Stimulated activated CD4-positive, alpha-beta T cell treated with anti-CD3 and anti-CD28 coated beads, Interleukin-1b, Interleukin-23, amount 100 ng/mL, for 4 hours (primary cell): ENCODE data around the gene CABP1.

Source experiments
- DNase-seq, 2 donors: peaks; one replicate each; pipeline ENCODE4 v3.0.0-alpha.2; 2020; ENCODE audit warnings: low read depth in 2 of 2

The CABP1 gene

DNA sequence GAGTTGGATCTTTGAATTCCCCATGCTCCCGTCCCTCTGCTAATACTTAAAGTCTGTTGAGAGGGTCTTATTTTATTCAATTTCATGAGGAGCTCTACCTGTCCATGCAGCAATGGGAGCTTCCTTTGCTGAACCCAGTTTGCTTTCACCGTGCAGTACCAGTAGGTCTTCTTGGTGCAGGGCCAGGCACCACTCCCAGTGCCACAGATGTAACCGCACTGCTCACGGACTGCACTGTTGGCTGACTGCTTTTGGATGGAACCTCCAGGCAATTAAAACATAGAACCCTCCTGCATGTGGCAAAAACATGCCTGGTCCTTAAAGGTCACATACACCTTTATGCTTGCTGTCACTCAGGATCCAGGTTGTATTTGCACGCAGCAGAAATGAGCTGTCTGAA is 9.3 kb upstream of the CABP1 start:
- DNase-seq, result no peak

DNA sequence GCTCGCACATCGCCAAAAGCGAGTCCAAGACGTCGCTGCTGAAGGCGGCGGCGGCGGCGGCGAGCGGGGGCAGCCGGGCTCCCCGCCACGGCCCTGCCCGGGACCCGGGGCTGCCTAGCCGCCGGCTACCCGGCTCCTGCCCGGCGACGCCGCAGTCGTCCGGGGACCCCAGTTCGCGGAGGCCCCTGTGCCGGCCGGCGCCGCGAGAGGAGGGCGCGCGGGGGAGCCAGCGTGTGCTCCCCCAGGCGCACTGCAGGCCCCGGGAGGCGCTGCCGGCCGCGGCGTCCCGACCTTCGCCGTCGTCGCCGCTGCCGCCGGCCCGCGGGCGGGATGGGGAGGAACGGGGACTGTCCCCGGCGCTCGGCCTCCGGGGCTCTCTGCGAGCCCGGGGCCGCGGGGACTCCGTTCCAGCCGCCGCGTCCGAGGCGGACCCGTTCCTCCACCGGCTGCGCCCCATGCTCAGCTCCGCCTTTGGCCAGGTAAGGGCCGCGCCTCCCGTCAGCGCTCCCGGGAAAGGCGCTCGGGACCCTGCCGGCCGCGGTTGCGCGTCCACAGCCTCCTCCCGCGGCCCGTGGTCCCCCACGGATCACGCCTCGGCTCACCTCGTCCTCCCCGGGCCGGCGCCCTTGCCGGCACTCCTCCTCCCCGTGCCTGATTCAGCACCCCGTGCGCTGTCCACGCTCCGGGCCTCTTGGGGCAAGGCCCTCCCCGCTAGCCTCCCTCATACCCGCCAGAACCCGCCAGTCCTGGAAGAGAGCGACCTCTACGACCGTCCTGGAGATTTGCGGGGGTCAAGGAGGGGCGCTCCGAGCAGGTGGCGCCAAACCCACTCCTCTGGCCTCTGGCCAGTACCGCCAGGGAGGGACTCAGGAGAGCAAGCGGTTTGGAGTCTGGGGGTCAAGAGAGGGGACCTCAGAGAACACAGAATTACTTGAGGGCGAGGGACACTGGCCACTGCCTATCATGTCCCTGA is 721 bp downstream of the CABP1 start:
- peak in 1 of 2 donors; percentile 40 for DNase-seq

DNA sequence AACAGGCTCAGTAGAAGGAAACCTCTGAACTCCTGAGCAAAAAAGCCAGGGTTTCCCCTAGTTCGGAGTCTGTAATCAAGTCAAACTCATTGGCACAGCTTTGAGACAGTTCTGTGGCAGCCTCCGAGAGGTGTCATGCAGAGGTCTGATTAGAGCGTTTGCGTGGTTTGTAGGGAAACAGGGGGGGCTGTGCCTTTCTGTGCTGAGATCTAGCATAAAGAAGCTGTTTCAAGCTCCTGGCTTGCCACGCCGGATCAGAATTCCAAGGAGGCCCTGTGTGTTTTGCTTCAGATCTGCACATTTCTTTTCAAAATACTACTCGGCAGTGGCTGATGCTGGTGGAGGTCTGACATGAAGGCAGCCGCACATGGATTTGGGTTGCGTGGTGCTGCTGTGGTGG is 1.7 kb downstream of the CABP1 start:
- DNase-seq, result no peak

DNA sequence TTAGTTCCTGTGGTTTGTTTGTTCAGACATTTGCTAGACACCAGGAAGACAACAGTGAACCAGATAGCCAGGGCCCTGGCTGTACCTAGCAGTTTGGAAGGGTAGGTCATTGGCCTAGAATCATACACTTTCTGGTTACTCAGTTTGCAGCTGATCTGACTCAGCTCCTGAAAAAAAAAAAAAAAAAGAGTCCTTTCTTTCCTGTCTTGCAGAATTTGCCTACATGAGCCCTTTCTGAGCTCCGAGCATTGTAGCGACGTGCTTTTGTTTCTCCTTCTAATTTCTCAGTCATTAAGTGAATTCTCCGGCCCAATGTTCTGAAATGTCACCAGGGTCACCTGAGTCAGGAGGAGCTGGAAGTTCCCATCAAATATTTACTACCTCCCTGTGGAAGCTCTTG is 2.4 kb downstream of the CABP1 start:
- DNase-seq, result no peak

DNA sequence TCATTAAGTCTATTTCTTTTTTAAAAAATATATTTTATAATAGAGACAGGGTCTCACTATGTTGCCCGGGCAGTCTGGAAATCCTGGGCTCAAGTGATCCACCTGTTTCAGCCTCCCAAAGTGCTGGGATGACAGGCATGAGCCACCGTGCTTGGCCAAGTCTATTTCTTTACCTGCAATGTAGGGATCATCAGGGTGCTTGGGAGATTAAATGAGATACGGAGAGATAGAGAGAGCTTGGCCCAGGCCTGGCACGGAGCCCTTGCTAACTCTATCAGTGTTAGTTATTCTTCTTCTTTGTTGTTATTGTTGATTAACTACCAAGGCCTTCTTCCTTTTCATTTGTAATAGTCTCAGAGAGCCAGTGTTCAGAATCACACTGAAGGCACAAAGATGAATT is 3.1 kb downstream of the CABP1 start:
- no peak for DNase-seq

DNA sequence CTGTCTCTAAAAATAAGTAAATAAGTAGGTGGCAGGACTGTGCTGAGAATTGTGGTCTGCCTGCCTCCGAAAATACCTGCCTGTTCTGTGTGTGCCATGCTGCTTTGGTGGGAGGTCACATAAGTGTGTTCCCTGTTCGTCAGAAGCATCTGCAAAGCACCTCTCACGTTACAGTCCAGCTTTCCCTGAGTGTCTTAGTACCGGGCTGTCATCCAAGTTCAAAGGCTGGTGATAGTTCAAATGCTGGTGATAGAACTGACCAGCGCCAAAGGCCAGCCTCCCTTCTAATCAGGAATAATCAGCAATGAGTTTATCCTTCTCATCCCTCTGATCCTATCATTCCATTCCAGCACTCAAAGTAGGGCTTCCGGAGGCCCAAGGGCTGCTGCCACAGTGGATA is 5.6 kb downstream of the CABP1 start:
- DNase-seq, result no peak

DNA sequence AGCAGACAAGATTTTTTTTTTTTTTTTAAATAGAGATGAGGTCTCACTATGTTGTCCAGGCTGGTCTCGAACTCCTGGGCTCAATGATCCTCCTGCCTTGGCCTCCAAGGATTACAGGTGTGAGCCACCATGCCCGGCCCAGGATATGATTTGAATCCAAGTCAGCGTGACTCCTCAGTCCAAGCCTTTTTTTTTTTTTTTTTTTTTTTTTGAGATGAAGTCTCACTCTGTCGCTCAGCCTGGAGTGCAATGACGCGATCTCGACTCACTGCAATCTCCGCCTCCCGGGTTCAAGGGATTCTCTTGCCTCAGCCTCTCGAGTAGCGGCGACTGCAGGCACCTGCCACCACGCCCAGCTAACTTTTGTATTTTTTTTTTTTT is 6.9 kb downstream of the CABP1 start:
- DNase-seq, result no peak

DNA sequence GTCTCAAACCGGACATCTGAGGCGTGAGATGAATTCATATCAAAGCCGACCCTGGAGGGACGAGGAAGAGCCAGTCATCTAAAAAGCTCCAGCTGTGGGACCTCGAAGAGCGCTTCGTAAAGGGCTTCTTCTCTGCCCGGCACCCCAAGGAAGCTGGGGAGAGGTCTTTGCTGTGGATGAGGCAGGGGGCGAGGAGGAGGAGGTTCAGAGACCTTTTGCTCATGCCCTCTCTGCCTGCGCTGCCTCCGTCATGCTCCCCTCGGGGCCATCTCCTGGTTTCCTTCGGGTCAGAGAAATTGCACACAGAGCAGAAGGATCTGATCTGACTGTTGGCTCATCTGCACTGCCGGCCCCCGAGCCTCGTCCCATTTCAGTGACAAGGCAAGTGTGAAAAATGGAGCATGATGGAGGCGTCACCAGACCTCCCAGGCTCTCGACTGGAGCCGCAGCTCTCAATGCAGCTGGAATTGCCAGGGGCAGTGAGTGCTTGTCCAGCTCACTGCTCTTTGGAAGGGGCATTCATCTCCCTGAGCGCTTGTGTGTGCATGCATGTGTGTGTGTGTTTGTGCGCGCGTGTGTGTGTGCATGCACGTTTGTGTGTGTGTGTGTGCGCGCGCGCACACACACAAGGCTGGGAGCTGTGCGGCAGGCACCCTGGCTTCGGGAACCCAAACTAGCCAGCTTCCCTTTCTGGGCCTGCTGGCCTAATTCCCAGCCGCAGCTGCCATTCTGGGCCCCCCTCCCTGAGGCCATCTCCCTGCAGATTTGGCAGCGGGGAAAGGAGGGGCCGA is 9.2 kb downstream of the CABP1 start:
- no peak for DNase-seq

DNA sequence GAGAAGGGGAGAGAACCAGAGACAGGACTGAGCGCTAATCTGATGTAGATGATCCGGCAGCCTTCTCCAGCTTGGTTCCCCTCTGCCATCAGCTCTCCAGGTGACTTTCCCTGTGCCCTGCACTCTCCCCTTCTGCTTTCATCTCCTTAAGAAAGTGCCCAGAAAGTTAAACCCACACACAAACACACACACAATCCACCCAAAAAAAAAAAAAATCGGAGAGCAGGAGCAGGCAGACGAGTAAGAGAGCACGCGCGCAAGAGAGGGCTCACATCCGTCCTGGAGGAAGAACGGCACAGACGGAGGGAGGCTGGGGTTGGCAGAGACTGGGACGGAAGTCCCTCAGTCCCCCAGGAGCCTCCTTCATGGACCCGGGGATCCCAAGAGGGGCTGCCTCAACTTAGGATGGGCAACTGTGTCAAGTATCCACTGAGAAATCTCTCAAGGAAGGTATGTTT is 9.8 kb downstream of the CABP1 start:
- no peak for DNase-seq

DNA sequence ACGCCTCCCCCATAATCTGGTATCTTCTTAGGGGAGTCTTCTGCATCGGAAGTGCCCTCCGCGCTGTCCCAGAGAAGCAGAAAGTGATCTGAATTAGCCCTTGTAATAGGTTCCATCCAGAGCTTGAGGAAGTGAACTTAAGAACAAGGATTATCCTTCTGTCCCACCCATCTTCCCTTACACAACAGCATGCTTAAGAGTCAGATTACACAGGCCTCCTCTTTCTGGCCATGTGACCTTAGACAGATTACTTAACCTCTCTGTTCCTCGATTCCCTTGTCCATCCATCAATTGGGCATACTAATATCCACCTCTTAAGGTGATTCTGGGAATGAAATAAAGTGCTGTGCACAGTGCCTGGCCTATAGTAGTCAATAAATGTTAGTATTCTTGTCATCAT is 11.4 kb downstream of the CABP1 start:
- no peak for DNase-seq

DNA sequence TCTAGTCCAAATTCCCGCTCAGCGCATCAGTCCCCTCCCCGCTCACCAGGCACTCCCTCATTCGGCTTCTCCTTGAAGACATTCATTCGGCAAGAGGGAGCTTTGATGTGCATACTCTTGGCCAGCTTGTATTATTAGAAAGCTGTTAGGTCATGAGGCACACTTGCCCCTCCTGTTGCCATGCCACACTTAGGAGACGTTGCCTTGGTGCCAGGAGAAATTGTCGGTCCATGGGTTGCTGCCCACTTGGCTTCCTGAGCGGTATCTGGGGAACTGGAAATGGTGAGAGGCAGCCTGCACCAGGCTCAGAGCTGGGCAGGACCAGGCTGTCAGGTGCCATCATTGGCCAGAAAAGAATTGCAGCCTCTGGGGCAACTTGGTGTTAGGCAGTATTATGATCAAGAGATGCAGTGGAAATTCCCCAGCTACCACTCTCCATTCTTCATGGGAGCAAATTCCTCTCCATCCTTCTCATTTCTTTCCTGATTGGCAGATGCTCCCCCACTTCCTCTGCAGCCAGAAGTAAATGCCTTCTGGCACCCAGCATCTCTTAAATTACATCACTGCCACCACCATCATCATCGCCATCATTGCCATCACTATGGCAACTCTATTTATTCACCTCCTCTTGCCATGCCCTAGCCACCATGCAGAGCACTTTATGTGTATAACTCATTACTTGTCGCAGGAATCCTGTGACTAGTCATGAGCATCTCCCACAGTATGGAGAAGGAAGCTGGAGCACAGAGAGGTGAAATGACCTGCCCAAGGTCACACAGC is 12.4 kb downstream of the CABP1 start:
- no peak for DNase-seq

DNA sequence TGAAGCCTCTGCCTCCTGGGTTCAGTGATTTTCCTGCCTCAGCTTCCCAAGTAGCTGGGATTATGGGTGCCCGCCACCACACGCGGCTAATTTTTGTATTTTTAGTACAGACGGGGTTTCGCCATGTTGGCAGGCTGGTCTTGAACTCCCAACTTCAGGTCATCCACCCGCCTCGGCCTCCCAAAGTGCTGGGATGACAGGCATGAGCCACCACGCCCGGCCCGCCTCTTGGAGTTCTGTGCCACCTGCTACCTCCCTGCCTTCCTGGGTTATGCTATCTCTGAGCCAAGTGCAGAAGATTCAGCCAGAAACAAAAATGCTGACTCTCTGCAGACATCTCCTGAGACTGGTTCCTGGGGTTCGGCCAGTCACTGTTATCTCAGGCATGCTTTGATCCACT is 13.2 kb downstream of the CABP1 start:
- DNase-seq, result no peak

DNA sequence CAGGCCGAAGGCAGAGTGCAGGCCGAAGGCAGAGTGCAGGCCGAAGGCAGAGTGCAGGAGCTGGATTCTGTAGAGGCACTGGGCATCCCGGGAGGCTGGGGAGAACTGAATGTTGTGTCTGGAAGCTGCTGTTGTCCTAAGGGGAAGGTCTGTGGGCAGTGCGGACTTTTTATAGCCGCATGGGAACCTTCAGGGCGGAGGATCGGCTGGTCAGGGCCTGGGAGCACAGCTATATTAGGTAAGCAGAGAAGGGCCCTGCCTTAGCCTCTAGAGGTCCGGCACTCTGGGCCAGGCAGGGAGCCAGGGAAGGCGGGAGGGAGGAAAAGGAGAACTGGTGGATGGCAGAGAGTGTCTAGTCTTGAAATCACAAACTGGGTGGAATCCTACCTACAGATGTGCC is 14.2 kb downstream of the CABP1 start:
- no peak for DNase-seq

DNA sequence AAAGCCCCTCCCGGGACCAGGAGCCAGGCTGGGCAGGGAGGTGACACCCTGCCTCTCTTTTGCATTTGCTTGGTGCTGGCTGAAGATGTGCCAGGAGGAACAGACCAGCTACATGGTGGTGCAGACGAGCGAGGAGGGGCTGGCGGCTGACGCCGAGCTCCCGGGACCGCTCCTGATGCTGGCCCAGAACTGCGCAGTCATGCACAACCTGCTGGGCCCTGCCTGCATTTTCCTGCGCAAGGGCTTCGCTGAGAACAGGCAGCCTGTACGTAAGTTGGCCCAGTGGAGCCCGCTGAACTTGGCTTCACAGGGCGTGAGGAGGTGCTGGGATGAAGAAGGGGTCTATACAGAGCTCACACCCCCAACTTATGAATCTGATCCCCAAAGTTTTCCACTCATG is 15.6 kb downstream of the CABP1 start:
- DNase-seq, result no peak

DNA sequence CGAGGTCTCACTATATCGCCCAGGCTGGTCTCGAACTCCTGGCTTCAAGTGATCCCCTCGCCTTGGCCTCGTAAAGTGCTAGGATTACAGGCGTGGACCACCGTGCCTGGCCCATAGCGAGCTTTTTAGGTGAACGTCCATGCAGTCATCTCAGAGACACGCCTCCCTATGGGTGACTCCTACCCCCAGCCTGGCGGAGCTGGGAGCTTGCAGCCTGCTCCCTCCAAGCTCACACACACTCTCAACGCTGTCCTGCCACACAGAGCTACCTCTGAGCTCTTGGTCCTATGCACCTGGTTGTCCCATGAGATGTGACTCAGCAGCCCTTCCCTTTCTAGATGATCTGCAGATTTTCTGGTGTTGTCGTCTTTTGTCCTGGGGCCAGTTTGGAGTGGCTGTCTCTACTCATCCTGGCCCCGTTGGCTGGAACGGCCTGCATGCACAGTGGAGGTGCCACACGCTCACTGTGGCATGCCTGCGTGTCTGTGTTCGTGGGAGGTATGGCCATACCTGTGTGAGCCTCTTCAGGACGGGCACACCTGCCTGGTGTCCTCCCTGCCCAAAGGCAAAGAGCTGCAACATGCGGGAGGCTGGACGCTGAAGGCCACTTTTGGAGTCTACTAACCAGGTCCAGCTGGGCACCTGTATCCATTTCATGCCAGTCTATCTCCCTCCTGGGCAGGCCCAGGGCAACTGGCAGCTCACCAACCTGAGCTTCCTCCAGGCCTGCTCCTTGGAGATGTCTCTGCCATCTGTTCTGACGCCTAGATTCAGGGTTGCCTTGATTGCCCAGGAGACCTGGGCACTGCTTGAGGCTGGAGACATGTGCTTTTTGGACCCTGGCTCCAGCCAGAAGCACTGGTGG is 18.1 kb downstream of the CABP1 start:
- no peak for DNase-seq

DNA sequence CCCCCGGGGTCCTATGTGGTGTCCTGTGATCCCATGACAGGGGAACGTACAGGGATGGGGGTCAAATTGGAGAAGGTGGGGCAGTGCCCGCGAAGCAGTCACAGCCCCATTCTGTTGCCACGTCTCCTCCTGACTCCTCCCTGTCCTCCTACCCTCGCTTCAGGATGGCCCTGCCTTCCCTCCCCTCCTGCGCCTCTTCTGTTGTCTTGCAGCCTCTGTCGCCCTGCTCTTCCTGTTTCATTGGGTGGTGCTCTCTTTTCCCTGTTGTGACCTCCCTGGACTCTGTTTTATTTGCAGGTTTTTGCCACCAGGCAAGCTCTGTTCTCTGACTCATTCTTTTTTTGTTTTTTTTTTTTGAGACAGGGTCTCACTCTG is 18.7 kb downstream of the CABP1 start:
- DNase-seq, result no peak

DNA sequence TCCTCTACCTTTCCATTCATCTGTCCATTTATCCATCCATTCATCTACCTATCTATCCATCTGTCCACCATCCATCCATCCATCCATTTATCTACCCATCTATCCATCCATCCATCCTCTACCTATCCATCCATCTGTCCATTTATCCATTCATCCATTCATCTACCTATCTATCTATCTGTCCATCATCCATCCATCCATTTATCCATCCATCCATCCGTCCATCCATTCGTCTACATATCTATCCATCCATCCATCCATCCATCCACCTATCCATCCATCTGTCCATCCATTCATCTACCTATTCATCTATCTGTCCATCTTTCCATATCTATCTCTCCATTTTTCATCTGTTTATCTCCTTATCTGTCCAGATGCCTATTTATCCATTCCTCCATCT is 21.0 kb downstream of the CABP1 start:
- DNase-seq, result no peak

DNA sequence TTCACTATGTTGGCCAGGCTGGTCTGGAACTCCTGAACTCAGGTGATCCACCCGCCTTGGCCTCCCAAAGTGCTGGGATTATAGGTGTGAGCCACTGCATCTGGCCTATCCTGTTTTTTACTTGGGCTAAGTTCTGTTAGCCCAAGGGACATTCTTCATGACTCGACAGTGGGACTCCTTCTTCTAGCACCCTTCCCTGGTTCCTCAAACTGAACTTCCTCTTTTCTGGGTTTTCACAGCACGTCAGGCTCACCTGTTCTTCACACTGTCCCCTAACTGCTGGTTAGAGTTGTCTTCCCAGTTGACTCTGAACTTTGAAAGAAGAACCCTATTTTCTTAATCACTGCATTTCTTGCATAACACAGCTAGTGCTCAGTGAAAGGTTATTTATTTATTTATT is 22.5 kb downstream of the CABP1 start:
- no peak for DNase-seq

DNA sequence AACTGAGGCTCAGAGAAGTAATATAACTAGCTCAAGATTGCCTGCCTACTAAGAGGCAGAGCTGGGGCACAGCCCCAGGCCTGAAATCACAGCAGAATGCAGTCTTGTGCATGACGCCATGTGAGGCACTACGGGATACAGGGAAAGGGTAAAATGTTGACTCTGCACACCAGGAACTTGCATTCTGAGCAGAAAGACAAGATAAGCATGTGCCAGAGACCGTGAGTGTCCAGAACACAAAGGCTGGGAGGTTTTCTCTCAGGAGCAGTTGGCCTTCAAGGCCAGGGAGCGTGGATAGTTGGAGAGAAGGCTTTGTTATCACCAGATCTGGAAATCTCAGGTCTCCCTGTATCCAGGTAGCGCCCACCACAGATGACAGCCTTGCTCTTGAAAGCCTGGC is 23.3 kb downstream of the CABP1 start:
- DNase-seq, result no peak

DNA sequence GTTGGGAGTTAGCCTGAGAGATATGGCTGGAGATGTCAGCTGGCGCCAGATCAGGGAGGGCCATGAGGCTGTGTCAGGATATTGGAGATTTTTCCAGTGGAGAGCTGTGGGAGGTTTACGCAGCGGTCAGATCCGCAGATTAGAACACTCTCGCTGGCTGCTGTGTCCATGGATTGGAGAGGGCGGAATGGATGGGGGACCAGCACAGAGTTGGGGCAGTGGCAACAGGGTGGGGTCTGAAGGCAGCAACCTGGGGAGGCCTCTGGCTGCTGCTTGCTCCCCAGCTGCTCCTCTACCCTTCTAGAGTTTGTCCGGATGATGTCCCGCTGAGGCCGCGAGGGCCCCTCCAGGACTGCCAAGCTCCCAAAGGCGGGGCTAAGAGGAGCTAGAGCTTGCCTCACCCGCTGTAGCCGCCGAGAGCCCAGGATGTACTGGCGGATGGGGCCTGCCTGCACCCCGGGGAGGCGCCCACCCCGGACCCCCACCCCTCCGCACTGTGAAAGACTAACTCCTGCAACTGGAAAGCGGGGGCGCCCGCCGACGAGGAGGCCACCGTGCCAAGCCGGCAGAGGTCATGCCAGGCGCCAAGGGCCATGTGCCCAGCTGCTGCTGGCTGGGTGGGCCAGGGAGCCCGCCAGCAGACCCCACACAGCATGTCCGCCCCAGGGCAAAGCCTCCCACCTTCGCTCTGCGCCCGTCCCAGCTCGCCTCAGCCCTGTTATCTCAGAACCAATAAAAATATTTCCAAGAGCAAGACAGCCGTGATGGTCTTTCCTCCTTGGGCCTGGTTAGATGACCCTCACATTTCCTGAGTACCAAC is 26.4 kb downstream of the CABP1 start:
- DNase-seq, result no peak
